IgD-negative memory B cell (primary cell): ENCODE data around the gene BMERB1. TPM values are rescaled to one million over a fixed set of nuclear protein-coding genes. Genes with fewer than 3 reads are reported as not detected.
"Not testable (repeated sequence)": the region's sequence is repeated elsewhere in the genome, so short reads cannot be mapped to it uniquely, and the experiment has no call there.

Experiments used
- H3K27ac Mint-ChIP-seq, 3 donors: one replicate each; pipeline ENCODE4 v1.8.0; 2020 to 2022; ENCODE audit warnings: mild to moderate bottlenecking in 3 of 3, mixed read lengths in 3 of 3, moderate library complexity in 1 of 3
- H3K27me3 Mint-ChIP-seq: one replicate; pipeline ENCODE4 v1.8.0; 2021; ENCODE audit warnings: mixed read lengths
- H3K36me3 Mint-ChIP-seq: one replicate; pipeline ENCODE4 v1.8.0; 2020; ENCODE audit warnings: mild to moderate bottlenecking, mixed read lengths
- H3K4me1 Mint-ChIP-seq, 3 donors: one replicate each; pipeline ENCODE4 v1.8.0; 2020 to 2022; ENCODE audit warnings: mixed read lengths in 3 of 3, mild to moderate bottlenecking in 1 of 3
- H3K4me3 Mint-ChIP-seq, 4 donors: one replicate each; pipeline ENCODE4 v1.8.0; 2020 to 2022; ENCODE audit warnings: mild to moderate bottlenecking in 4 of 4, mixed read lengths in 4 of 4, moderate library complexity in 3 of 4
- H3K9me3 Mint-ChIP-seq, 3 donors: one replicate each; pipeline ENCODE4 v1.8.0; 2020 to 2021; ENCODE audit warnings: mixed read lengths in 3 of 3, mild to moderate bottlenecking in 1 of 3
- polyA plus RNA-seq: library from polyadenylated mRNA; unstranded; fragments of 300-500 nt; fragmentation: Illumina TruSeq; gene quantifications from one replicate; pipeline ENCODE4 v1.2.3, GENCODE V29; 2021

BMERB1 gene
- polyA plus RNA-seq, 1 donor from 2014 or later = 4.2 TPM

DNA sequence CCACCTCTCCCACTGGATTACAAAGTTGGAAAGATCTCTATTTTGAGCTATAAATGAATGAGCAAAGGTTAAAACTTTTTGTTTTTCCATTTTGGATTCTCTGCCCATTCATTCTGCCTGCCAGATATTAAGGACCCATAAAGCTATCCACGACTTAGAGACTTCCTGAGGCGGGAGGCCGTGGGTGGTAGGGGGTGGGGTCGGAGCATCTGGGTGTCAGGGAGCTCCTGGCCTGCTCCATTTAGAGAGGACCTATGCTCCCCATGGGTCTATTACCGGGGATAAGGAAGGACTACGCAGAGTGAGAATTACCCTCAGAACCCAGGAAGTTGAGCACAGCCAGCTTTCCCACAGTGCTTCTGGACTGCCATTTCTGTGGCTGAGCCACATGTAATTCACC, 162.7 kb downstream of the BMERB1 start:
- H3K4me3 Mint-ChIP-seq = no peak overlapping the region
- peaks cover 18 to 34% (median 27%) of the 10 kb centered on the region in 3 donors for H3K4me1 Mint-ChIP-seq
- H3K27ac Mint-ChIP-seq = no peak overlapping the region
- no peaks in the 10 kb centered on the region for H3K27me3 Mint-ChIP-seq
- H3K36me3 Mint-ChIP-seq = peaks cover 8% of the 10 kb centered on the region
- no peaks in the 10 kb centered on the region for H3K9me3 Mint-ChIP-seq

DNA sequence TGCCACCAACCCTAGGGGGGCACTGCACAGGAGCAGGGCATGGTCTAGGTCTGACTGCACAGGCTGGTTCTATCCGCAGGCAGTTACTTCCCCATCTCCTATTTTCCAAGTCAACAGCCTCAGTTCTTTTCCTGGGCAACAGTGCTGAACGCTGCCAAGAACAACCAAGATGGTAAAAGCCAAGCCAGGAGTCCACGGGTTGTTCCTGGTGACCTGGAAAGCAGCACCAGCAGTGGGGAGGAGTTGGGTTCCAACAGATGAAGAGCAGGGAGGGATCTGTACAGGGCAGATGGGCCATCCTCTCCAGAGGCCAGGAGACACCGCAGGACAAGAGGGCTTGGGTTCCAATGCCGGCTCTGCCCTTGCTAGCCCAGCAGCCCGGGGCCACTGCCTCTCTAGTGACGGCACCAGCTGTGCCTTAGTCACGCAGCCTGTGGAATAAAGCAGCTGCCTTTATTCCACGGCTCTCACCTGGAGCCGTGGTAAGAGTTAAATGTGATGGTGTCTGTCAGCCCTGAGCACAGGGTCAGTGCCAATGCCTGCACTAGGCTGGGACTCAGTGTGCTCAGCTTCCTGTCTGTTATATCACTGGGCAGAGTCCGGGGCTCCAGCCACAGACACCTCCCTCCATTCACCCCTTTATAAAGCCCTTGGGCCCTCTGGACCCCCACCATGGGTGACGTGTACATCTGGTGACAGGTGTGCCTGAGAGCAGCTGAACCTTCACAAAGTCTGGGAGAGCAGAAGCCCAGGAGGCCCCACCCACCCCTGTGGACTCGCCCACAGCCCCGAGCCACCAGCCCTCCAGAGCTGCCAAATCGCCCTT, 163.6 kb downstream of the BMERB1 start:
- Mint-ChIP-seq H3K4me1 (peaks cover 13 to 27% (median 23%) of the 10 kb centered on the region in 3 donors), H3K4me3 (peak overlapping the region in 1 of 4 donors; percentile 10), H3K36me3 (peaks cover 8% of the 10 kb centered on the region), H3K9me3 (no peaks in the 10 kb centered on the region), H3K27ac (peak overlapping the region in 1 of 3 donors; percentile 39), H3K27me3 (no peaks in the 10 kb centered on the region)

DNA sequence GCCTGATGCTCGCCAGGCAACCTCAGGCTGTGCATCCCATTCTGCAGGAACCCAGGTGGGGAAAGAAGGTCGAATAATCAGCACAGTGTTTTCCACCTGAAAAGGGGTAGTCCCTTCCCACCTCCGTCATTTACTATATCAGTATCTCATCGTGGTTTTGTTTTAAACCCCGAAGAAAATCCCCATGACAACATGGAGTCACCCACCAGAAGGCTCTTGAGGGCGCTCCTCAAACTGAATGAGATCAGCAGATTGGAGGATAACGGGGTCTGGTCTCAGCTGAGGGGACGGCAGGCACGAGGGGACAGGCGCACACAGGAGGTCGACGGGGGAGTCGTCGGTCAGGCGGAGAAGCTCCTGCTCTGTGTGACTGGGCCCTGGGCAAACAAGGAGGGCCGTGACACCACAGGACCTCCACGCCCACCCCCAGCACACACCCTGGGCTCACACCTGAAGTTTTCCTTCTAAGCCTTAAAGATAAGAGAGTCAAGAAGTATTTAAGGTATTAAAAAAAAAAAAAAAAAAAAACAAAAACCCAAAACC, 164.3 kb downstream of the BMERB1 start:
- Mint-ChIP-seq H3K36me3 (peaks cover 8% of the 10 kb centered on the region), H3K27me3 (no peaks in the 10 kb centered on the region), H3K27ac (peak overlapping the region in 1 of 3 donors; percentile 39), H3K9me3 (no peaks in the 10 kb centered on the region), H3K4me1 (peaks cover 11 to 21% (median 20%) of the 10 kb centered on the region in 3 donors), H3K4me3 (peak overlapping the region in 1 of 4 donors; percentile 69)

GRCh38 chr16:15599303-15600070, 165.1 kb downstream of the BMERB1 start:
- peaks cover 11 to 14% (median 14%) of the 10 kb centered on the region in 3 donors for H3K4me1 Mint-ChIP-seq
- H3K27ac Mint-ChIP-seq = peak overlapping the region; percentile 27 to 81 (median 51)
- H3K9me3 Mint-ChIP-seq = no peaks in the 10 kb centered on the region

GRCh38 chr16:15601212-15601879, 167.0 kb downstream of the BMERB1 start:
- Mint-ChIP-seq H3K27ac (peak overlapping the region in 1 of 3 donors; percentile 84), H3K4me1 (peaks cover 0 to 2% (median 0%) of the 10 kb centered on the region in 3 donors), H3K27me3 (no peaks in the 10 kb centered on the region), H3K9me3 (no peaks in the 10 kb centered on the region), H3K4me3 (no peak overlapping the region), H3K36me3 (no peaks in the 10 kb centered on the region)

More at GRCh38 chr16:15599303-15600070, 165.1 kb downstream of the BMERB1 start:
- H3K4me3 Mint-ChIP-seq = no peak overlapping the region
- H3K36me3 Mint-ChIP-seq = peaks cover 7% of the 10 kb centered on the region
- H3K27me3 Mint-ChIP-seq = no peaks in the 10 kb centered on the region

DNA sequence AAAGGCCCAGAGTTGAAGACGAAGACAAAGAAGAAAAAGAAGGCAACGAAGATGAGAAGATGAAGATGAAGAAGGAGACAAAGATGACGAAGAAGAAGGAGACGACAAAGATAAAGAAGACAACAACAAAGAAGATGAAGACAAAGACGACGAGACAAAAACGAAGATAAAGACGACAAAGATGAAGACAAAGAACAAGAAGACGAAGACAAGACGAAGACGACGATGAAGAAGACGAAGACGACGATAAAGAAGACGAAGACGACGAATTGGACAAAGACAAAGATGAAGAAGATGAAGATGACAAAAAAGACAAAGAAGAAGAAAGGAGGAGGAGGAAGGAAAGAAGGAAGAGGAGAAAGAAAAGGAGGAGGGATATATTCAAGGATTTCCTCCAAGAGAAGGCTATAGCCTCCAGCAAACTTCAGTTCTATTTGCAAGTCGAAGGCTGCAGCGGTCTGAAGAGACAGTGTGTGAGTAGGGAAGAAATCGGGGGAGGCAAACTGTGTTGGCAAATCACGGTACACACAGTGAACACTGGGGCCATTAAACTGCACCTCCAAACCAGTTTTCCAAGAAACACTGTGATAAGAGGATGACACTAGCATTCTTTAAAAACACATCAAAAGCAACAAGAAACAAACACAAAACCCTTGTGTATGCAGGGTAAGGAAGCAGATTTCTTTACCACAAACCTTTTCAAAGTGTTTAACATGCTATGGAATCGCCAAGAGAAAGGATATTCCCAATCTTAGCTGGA, 168.1 kb downstream of the BMERB1 start:
- H3K27me3 Mint-ChIP-seq = no peaks in the 10 kb centered on the region
- H3K4me3 Mint-ChIP-seq = no peak overlapping the region
- H3K27ac Mint-ChIP-seq = peak overlapping the region in 1 of 3 donors; percentile 88
- H3K36me3 Mint-ChIP-seq = no peaks in the 10 kb centered on the region
- no peaks in the 10 kb centered on the region for H3K9me3 Mint-ChIP-seq
- H3K4me1 Mint-ChIP-seq = peaks cover 0 to 2% (median 0%) of the 10 kb centered on the region in 3 donors

GRCh38 chr16:15604460-15605440, 170.4 kb downstream of the BMERB1 start:
- no peak overlapping the region for H3K4me3 Mint-ChIP-seq
- peak overlapping the region in 2 of 3 donors; percentile 31 to 84 for H3K27ac Mint-ChIP-seq
- H3K9me3 Mint-ChIP-seq = no peaks in the 10 kb centered on the region
- no peaks in the 10 kb centered on the region for H3K36me3 Mint-ChIP-seq
- no peaks in the 10 kb centered on the region for H3K27me3 Mint-ChIP-seq
- H3K4me1 Mint-ChIP-seq = peaks cover 0 to 2% (median 0%) of the 10 kb centered on the region in 3 donors

DNA sequence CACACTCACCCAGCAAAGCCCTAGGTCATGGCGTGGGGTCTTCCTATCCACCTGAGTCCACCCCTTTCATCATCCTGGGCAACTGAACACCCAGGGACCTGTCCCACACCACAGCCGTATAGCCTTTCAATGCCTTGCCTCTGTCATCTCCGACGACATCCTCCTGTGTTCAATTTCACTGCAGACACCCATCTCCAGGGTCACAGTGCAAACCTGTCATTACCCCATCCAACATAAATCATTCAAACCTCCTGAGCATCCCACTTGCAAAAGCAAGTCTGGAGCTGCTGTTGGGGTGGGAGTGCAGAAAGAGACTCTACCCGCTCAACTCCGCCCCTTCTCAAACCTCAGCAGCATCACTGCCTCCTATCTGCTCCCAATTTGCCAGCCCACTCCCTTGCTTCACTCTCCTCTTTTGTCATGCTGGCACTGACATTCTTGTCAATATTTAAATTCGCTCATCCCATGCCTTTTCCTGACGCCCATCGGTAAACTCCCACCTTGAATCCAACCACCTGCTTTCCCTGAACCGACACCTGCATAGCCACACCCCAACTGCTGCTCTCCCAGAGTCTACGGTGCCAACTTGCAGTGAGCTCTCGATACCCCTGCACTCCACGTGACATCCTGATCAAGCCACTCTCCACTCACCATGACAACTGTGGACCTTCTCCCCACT, 171.6 kb downstream of the BMERB1 start:
- peaks cover 0 to 2% (median 0%) of the 10 kb centered on the region in 3 donors for H3K4me1 Mint-ChIP-seq
- H3K4me3 Mint-ChIP-seq = peak overlapping the region in 2 of 4 donors; percentile 17 to 50
- H3K27ac Mint-ChIP-seq = peak overlapping the region in 1 of 3 donors; percentile 7
- H3K36me3 Mint-ChIP-seq = no peaks in the 10 kb centered on the region
- no peaks in the 10 kb centered on the region for H3K27me3 Mint-ChIP-seq
- no peaks in the 10 kb centered on the region for H3K9me3 Mint-ChIP-seq

- H3K36me3 Mint-ChIP-seq = no peaks in the 10 kb centered on the region
- peak overlapping the region in 1 of 4 donors; percentile 17 for H3K4me3 Mint-ChIP-seq
Observed at GRCh38 chr16:15606518-15607220, 172.3 kb downstream of the BMERB1 start.

DNA sequence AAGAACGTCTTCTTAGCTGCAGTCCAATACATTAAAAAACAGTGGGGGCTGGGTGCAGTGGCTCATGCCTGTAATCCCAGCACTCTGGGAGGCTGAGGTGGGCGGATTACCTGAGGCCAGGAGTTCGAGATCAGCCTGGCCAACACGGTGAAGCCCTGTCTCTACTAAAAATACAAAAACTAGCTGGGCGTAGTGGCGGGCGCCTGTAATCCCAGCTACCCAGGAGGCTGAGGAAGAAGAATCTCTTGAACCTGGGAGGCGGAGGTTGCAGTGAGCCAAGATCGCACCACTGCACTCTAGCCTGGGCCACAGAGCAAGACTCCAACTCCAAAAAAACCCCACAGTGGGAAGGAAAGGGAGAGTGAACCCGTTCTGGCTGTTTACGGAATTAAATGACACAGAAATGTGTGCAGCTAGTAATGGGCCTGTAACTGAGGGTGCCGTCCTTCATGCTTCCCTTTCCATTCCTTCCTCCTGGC, 172.9 kb downstream of the BMERB1 start:
- not testable (repeated sequence) for H3K27ac Mint-ChIP-seq, H3K4me3 Mint-ChIP-seq

More at GRCh38 chr16:15606518-15607220, 172.3 kb downstream of the BMERB1 start:
- no peak overlapping the region for H3K27ac Mint-ChIP-seq
- H3K27me3 Mint-ChIP-seq = no peaks in the 10 kb centered on the region
- no peaks in the 10 kb centered on the region for H3K9me3 Mint-ChIP-seq
- peaks cover 0 to 2% (median 0%) of the 10 kb centered on the region in 3 donors for H3K4me1 Mint-ChIP-seq

DNA sequence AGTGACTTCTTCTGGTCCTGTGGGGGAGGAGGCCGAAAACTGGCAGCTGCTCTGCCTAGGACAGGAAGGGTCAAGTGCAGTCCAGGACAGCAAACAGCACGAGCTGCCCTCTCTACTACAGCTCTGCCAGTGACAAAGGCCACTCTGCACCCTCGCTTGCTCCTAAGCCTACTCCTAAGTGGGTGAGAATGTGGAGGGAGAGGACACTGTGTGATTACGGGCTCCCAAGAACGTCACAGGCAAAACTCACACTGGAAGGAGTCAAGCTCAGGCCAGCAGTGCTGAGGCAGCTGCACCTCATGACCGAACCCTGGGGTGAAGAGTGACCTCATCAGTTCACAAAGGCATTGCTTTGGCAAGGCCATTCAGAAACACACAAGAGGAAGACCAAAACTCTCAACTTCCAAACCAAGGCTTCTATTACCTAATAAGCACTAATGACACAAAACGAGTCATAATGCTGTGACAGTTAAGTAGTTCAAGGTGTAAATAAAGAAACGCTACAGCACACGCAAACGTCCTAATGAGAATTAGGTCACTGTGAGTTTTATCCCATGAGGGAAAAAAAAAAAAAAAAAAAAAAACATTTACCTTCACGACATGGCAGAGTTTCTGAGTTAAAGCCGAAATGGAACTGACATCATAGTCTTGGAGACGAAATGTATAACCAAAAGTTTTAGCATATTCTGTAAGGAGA, 173.5 kb downstream of the BMERB1 start:
- H3K4me3 Mint-ChIP-seq = no peak overlapping the region
- H3K27me3 Mint-ChIP-seq = no peaks in the 10 kb centered on the region
- H3K27ac Mint-ChIP-seq = no peak overlapping the region
- no peaks in the 10 kb centered on the region for H3K9me3 Mint-ChIP-seq
- peaks cover 0 to 2% (median 0%) of the 10 kb centered on the region in 3 donors for H3K4me1 Mint-ChIP-seq
- no peaks in the 10 kb centered on the region for H3K36me3 Mint-ChIP-seq

More for the DNA sequence above, 172.9 kb downstream of the BMERB1 start:
- not testable (repeated sequence) for H3K27me3 Mint-ChIP-seq, H3K4me1 Mint-ChIP-seq, H3K9me3 Mint-ChIP-seq, H3K36me3 Mint-ChIP-seq
